ENCODE results near the gene TMEM63C.
"Not testable (repeated sequence)": the region's sequence is repeated elsewhere in the genome, so short reads cannot be mapped to it uniquely, and the experiment has no call there.

The TMEM63C gene

GRCh38 chr14:77155083-77155482, 26.5 kb upstream of the TMEM63C start:
- no peak for DNase-seq

- no peak for DNase-seq
These were observed 23.9 kb upstream of the TMEM63C start for GRCh38 chr14:77157740-77158139.

- DNase-seq = no peak
These were observed 23.3 kb upstream of the TMEM63C start for GRCh38 chr14:77158175-77158881.

- DNase-seq = no peak
These were observed 22.7 kb upstream of the TMEM63C start for GRCh38 chr14:77158882-77159255.

GRCh38 chr14:77161011-77161410, 20.6 kb upstream of the TMEM63C start:
- no peak for DNase-seq

- no peak for DNase-seq
These were observed 11.6 kb upstream of the TMEM63C start for GRCh38 chr14:77170045-77170444.

- no peak for DNase-seq
These were observed 8.7 kb upstream of the TMEM63C start for GRCh38 chr14:77172916-77173315.

- not testable (repeated sequence) for DNase-seq
These were observed 7.5 kb upstream of the TMEM63C start for GRCh38 chr14:77173911-77174617.

GRCh38 chr14:77175843-77176242, 5.8 kb upstream of the TMEM63C start:
- no peak for DNase-seq

- no peak for DNase-seq
These were observed 3.9 kb upstream of the TMEM63C start for GRCh38 chr14:77177702-77178101.

GRCh38 chr14:77178656-77179055, 2.9 kb upstream of the TMEM63C start:
- DNase-seq = no peak

GRCh38 chr14:77180726-77181602, 634 bp upstream of the TMEM63C start:
- DNase-seq = no peak

- no peak for DNase-seq
These were observed 2.3 kb downstream of the TMEM63C start for GRCh38 chr14:77183896-77184295.

GRCh38 chr14:77184396-77185092, 2.9 kb downstream of the TMEM63C start:
- DNase-seq = no peak

- no peak for DNase-seq
These were observed 3.5 kb downstream of the TMEM63C start for GRCh38 chr14:77185093-77185465.

GRCh38 chr14:77186911-77187648, 5.5 kb downstream of the TMEM63C start:
- DNase-seq = peak; percentile 40

GRCh38 chr14:77187649-77188012, 6.0 kb downstream of the TMEM63C start:
- DNase-seq = no peak

GRCh38 chr14:77189479-77189878, 7.9 kb downstream of the TMEM63C start:
- DNase-seq = no peak

GRCh38 chr14:77190977-77191376, 9.4 kb downstream of the TMEM63C start:
- no peak for DNase-seq

- DNase-seq = no peak
These were observed 13.1 kb downstream of the TMEM63C start for GRCh38 chr14:77194706-77195105.

GRCh38 chr14:77195766-77196165, 14.2 kb downstream of the TMEM63C start:
- no peak for DNase-seq

GRCh38 chr14:77197988-77198387, 16.4 kb downstream of the TMEM63C start:
- DNase-seq = no peak
